Lung microvascular endothelial cell (primary cell): ENCODE data around the gene EPB42. TPM values are rescaled to one million over a fixed set of nuclear protein-coding genes. Genes with fewer than 3 reads are reported as not detected.

Source experiments
- DNase-seq, 2 donors: peaks; one replicate each; pipeline versions ENCODE4 v3.0.0 to v3.0.0-alpha.2; 2010; ENCODE audit warnings: low read depth in 2 of 2
- total RNA-seq: library from RNA; depleted of rRNA; stranded (reverse); fragments of >200 nt; gene quantifications from 2 replicates; pipeline ENCODE4 v1.2.1, GENCODE V29; 2014

EPB42 gene
- not detected in 2 replicates for total RNA-seq

DNA sequence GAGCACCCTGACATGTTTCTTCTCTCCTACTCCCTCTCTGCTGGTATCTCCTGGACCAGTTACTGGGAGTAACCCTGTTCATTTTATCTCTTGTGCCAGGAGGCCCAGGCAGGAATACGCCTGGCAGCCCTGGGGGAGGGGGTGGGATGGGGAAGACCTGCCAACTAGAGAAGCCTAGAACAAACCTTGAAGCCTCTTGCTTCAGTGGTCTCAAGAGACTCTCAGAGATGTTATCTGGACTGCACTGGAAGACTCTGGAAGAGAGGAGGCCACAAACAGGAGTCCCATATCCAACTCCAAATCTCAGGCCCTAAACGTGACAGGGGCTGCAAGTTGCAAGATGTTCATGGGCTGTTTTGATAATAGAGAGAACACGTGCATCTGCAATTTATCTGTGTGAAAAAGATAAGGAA, at the start of gene EPB42:
Gene EPB42 (minus strand): TSS at position 28 of the 413 bp plus-strand sequence. CDS start 193 bp downstream, outside the sequence.
- no peak for DNase-seq

DNA sequence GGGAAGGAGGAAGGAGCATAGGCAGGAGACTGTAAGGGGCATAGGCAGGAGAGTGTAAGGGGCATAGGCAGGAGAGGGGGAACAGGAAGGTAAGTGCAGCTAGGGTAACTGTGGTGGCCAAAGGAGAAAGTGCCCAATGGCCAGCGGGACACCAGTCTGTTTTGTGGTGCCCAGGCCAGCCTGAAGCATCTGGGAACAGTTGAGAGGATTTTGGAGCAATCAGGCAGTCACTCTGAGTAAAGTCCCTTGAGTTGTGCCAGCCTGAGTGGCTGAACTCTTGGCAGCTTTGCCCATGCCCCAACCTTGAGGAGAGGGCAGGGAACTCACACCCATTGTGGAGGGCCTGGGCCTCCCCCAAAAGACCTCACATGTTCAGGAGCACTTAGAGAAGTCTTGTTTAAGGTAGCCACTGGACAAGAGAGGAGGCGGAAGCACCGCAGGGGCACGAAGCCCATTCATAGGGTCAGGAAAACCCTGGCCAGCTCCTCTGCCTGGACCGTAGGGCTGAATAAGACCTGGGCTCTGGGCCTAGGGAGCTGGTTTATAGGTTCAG, 49.4 kb upstream of the EPB42 start:
- no peak for DNase-seq

- DNase-seq = peak in 1 of 2 donors; percentile 6
Measured at GRCh38 chr15:43268111-43269105, 47.6 kb upstream of the EPB42 start.

DNA sequence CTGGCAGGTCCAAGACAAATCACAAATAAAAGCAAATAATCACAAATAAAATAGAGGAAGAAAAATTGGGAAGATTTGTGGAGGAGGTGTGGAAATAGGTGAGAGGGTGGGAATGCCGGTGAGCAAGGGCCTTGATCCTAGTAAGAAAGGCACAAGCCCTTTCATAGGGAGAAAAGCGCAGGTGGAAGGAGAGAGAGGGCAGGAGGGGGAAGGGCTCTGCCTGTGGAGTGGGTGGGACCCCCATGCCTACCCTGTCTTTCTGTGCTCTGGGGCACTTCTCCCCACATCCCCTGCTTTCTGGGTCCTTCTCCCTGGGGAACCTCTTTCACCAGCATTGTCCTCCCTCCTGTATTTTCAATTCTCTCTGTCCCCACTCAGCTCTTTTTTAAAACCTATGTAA, 46.6 kb upstream of the EPB42 start:
- no peak for DNase-seq

DNA sequence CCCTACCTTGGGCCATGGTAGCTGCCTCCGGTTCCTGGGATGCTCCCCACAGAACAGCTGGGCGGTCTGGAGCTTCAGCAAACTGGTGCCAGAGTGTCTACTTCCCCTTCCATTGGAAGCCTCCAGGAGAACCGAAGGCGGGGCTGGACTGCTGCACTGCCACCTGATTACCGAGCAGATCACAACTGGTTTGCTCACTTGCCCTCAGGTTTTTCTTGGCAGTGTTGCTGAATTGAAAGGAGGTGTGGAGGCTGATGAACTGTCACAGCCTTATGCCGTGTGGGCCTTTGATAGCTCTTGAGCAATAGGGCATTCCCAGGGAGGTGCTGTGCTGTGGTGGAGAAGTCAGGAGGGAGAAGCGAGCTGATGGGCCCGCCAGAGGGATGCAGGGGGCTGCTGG, 46.0 kb upstream of the EPB42 start, which contains the start of gene TGM5:
Gene TGM5 (minus strand): TSS at position 95 of the 400 bp plus-strand sequence. CDS start 79 bp downstream, at position 16.
- DNase-seq = no peak

- no peak for DNase-seq
Measured at GRCh38 chr15:43266386-43266785, 45.6 kb upstream of the EPB42 start.

DNA sequence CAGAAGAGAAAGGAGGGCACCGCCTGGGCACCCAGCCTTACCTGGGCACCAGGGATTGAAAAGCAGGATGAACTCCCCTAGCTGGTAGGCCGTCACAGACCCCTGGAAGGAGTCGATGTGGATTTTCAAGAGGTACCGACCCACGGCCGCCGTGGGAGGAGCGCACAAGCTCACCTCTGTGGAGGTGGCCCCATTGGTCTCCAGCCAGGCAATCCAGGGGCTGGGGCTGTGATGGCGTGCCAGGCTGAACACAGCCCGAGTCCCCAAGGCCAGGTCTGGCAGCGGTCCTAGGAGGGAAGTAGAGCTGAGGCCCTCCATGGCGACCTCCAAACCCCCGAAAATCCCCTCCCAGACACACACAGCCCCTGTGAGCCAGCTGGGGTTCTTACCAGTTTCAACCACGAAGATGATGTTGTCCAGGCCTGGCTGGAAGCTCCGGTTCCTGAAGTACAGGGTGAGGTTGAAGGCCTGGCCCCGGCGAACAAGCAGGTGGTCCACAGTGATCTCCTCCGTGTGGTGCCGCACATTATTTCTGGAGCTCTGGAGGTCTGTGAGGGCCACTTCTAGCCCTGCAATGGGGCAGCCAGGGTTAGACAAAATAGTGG, 39.3 kb upstream of the EPB42 start:
- no peak for DNase-seq

DNA sequence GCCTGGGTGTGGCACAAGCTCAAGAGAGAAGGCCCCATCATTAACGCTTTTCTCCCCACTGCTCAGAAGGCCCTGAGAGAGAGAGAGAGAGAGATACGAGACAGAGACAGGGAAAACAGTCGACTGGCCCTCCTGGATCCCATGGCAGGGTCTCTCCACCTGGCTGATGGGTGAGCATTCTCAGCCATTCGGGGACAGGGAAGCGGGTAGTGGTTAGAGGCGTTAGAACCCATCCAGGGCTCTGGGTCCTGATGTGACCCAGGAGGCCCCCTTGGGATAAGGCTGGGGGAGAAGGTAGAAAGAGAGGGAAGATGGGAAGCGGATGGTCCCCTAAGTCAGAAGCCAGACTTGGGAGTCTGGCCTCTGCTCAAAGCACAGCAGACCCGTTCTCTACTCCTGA, 38.0 kb upstream of the EPB42 start:
- DNase-seq = no peak

- no peak for DNase-seq
Measured at GRCh38 chr15:43256341-43256740, 35.5 kb upstream of the EPB42 start.

- DNase-seq = no peak
Measured at GRCh38 chr15:43255376-43255775, 34.6 kb upstream of the EPB42 start.

- peak; percentile 41 to 47 for DNase-seq
Measured at GRCh38 chr15:43253431-43254403, 32.9 kb upstream of the EPB42 start.

DNA sequence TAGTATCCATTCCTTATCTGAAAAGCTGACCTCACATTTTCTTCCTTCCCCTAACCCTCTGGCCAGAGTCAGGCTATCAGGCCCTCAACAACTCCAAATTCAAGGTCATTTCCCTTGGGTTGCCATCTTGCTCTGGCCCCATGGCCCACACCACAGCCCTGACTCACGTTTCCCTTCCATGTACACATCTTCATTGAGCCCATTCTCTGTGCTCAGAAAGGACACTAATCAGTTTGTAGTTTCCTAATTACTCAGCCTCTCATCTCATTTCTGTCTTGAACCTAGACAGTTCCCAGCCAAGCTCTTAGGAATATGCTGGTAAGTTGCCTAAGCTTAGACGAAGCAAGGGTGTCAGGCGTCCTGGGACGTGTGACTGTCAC, 31.0 kb upstream of the EPB42 start:
- no peak for DNase-seq

- no peak for DNase-seq
Measured at GRCh38 chr15:43251185-43251870, 30.5 kb upstream of the EPB42 start.

DNA sequence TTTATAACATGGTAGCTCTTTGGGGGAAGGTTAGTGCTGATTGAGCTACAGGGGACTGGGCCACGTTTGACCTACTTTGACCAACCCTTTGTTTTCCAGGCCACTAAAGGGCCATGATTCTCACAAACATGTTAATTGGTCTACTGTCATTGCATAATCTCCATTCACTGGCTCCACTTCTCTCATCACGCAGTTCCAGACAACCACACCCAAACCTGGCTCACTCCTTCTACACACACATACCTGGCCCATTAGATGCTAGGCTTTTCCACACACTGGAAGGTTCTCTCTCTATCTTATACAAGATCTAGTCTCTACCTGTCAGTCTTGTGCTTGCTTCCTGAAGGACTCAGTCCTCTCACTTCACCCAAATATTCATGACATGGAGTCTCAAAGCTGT, 30.0 kb upstream of the EPB42 start:
- DNase-seq = no peak

DNA sequence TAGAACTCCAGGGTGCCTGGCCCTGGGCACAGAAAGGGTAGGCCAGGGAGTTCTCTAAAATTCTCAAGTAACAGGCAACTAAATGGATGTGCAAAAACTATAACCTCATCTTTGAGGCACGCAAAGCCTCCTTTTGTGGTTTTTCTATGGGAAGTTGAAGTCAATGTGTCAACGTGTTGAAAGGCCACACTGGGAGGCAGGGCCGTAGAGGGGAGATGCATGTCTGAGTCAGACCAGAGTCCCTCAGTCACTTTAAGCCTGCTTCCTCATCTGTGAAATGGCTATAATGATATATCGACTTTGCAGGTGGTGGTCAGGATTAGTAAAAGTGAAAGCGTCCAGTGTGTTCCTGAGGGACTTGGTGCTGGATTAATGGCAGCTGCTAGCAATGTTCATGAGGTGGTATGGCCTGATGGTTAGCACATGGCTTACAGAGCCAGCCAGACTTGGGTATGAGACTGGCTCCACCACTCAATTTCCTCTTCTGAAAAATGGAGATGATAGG, 28.9 kb upstream of the EPB42 start:
- DNase-seq = peak in 1 of 2 donors; percentile 57

DNA sequence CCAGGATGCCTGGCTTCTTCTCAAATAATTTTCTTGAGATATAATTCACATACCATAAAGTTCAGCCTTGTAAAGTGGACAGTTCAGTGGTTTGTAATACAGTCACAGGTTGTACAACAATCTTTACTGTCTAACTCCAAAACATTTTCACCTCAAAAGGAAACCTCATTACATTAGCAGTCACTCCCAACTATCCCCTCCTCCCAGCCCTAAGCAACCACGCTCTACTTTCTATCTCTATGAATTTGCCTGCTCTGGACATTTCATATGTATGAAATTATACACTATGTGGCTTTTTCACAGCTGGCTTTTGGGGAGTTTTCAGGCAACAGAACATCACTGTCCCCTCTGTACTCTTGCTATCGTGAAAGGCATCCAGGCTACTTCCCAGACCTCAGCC, 28.4 kb upstream of the EPB42 start:
- no peak for DNase-seq

GRCh38 chr15:43246261-43246774, 25.5 kb upstream of the EPB42 start:
- DNase-seq = no peak

GRCh38 chr15:43244092-43244491, 23.3 kb upstream of the EPB42 start:
- no peak for DNase-seq

DNA sequence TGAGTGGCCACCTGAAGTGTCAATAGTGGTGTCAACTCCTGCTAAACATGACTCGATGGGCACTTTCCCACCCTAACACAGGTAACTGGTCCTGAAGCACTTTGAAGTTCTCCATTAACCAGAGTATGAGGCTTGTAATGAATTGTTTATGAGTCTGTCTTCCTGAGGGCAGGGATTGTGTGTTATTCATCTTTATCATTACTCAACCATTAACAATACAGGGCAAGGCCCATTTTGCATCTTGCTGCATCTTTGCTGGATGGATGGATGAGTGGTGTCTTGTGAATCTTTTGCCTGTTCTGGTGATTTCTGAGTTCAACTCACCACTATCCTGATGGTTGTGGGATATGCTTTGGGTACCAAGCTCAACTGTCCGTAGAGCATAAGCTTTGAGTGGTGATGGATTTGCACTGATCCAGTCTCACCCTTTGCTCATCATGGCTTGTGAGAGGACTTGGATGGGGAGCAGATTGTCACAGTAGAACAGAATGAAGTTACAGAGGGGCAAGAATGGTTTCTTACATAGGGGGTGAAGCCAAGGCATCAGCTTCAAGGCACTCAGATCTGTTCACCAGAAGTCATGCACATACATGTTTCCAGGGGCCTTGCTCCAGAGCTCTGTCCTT, 22.3 kb upstream of the EPB42 start:
- no peak for DNase-seq

DNA sequence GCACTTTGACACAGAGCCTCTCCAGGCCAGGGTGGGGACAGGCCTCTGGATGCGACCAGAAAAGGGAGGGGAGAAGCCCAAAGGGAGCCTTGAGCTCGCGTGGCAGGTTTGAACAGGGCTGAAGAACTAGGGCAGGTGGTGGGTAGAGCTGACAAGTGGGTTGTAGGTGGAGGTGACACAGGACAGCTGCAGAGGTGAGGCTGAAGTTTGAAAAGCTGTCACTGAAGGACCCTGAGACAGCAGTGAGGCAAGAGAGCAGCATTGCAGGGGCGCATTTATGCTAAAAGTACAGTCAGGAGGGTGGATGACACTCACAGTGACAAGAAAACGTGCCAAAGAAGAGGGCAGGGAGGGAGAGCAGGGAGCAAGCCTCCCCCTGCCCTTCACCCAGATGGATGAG, 21.8 kb upstream of the EPB42 start:
- no peak for DNase-seq
